ENCODE data around the gene EPHA3. TPM values are rescaled to one million over a fixed set of nuclear protein-coding genes. Genes with fewer than 3 reads are reported as not detected.

EPHA3 gene
- total and polyA plus RNA-seq, 4 donors, result 0.18 to 11.7 (median 1.5) TPM

DNA sequence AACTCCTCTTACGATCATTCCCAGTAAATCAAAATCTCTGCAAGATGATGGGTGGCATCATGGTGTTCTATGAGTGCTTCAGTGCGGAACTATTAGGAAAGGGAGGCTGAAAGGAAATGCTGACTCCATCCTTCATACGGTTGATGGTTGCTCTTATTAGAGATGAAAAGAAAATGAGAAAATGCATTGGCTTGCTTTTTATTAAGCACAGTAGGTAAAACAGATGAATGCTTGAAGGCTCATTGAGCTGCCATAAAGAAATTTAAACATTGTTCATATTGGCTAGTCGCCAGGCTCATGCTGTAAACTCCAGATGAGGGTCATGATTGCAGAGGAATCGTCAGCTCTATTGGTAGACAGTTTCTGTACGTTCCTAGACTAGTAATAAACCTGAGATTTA is 115.8 kb downstream of the EPHA3 start:
- Histone ChIP-seq H3K27me3 (ENCODE audit: control insufficient read depth in 3 of 3, insufficient read depth in 3 of 3, low read length in 2 of 3) (no peaks in the 10 kb centered on the region), H3K4me3 (no peak overlapping the region), H3K4me1 (ENCODE audit: control insufficient read depth in 5 of 5, insufficient read depth in 5 of 5, low read length in 5 of 5) (peaks cover 0 to 5% (median 0%) of the 10 kb centered on the region in 5 donors), H3K9ac (ENCODE audit: insufficient read depth in 1 of 2, low read length in 2 of 2) (no peak overlapping the region), H3K36me3 (ENCODE audit: control insufficient read depth in 4 of 4, insufficient read depth in 4 of 4, low read length in 4 of 4) (no peaks in the 10 kb centered on the region), H3K9me3 (ENCODE audit: control insufficient read depth in 4 of 4, insufficient read depth in 3 of 4, low read length in 3 of 4) (no peaks in the 10 kb centered on the region), H3K27ac (ENCODE audit: low read depth in 1 of 2, low read length in 1 of 2) (no peak overlapping the region)
- 68 to 78% methylated on average over 6 of the region's 6 CpGs for WGBS, 2 donors
- ATAC-seq (ENCODE audit: insufficient read depth, low FRiP score) (no peak), DNase-seq (peak; percentile 20 to 47 (median 42))
- TF ChIP-seq, protein P1, sequence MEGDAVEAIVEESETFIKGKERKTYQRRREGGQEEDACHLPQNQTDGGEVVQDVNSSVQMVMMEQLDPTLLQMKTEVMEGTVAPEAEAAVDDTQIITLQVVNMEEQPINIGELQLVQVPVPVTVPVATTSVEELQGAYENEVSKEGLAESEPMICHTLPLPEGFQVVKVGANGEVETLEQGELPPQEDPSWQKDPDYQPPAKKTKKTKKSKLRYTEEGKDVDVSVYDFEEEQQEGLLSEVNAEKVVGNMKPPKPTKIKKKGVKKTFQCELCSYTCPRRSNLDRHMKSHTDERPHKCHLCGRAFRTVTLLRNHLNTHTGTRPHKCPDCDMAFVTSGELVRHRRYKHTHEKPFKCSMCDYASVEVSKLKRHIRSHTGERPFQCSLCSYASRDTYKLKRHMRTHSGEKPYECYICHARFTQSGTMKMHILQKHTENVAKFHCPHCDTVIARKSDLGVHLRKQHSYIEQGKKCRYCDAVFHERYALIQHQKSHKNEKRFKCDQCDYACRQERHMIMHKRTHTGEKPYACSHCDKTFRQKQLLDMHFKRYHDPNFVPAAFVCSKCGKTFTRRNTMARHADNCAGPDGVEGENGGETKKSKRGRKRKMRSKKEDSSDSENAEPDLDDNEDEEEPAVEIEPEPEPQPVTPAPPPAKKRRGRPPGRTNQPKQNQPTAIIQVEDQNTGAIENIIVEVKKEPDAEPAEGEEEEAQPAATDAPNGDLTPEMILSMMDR (IDR thresholded peaks at IDR 0.05; ENCODE audit: control extremely low read depth, extremely low read depth), result no peak

DNA sequence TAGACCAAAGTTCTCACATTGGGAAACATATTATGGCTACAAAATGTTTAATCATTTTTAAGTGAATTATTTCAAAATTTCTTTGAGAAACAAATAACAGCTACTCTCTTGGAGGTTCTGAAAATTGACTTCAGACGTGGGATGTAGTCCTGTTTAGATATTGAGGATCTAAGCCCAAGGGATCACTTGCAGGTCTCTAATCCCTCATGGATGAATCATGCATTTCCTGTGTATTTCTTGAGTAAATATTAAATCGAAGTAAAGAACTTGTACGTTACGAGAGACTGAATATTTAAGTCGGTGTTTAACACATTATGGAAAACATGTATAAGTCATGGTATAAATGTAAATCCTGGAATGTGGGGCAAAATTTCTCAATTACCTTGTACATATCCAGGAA is 119.8 kb downstream of the EPHA3 start:
- Histone ChIP-seq H3K4me3 (no peak overlapping the region), H3K36me3 (ENCODE audit: control insufficient read depth in 4 of 4, insufficient read depth in 4 of 4, low read length in 4 of 4) (no peaks in the 10 kb centered on the region), H3K4me1 (ENCODE audit: control insufficient read depth in 5 of 5, insufficient read depth in 5 of 5, low read length in 5 of 5) (peaks cover 0 to 5% (median 0%) of the 10 kb centered on the region in 5 donors), H3K27ac (ENCODE audit: low read depth in 1 of 2, low read length in 1 of 2) (no peak overlapping the region), H3K9ac (ENCODE audit: insufficient read depth in 1 of 2, low read length in 2 of 2) (no peak overlapping the region), H3K27me3 (ENCODE audit: control insufficient read depth in 3 of 3, insufficient read depth in 3 of 3, low read length in 2 of 3) (no peaks in the 10 kb centered on the region), H3K9me3 (ENCODE audit: control insufficient read depth in 4 of 4, insufficient read depth in 3 of 4, low read length in 3 of 4) (no peaks in the 10 kb centered on the region)
- WGBS, 2 donors, result 67 to 72% methylated on average over 5 of the region's 5 CpGs
- no peak for ATAC-seq (ENCODE audit: insufficient read depth, low FRiP score)
- DNase-seq, result no peak
- TF ChIP-seq, protein P1 (IDR thresholded peaks at IDR 0.05; ENCODE audit: control extremely low read depth, extremely low read depth), result no peak

DNA sequence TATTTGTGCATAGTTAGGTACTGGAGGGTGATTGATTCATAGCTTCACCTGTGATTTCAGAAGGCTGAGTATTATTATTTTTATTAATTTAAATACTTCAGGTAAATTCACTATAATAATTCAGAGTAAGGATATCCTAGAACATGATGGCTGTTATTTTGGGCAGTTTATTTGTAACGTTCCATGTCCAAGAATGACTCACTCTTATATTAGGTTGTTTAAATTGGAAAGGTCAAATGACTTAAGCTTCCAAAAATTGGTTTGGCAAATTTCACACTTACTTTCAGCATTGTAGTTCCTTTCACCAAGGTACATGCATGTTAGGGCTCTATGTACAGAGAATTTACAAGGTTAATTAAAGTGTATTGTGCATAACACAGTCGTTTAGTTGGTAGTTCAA is 120.2 kb downstream of the EPHA3 start:
- H3K9me3 ChIP-seq (ENCODE audit: control insufficient read depth in 4 of 4, insufficient read depth in 3 of 4, low read length in 3 of 4), result no peaks in the 10 kb centered on the region
- H3K4me3 ChIP-seq, result no peak overlapping the region
- no peak overlapping the region for H3K27ac ChIP-seq (ENCODE audit: low read depth in 1 of 2, low read length in 1 of 2)
- H3K36me3 ChIP-seq (ENCODE audit: control insufficient read depth in 4 of 4, insufficient read depth in 4 of 4, low read length in 4 of 4), result no peaks in the 10 kb centered on the region
- ATAC-seq (ENCODE audit: insufficient read depth, low FRiP score), result no peak
- TF ChIP-seq, protein P1 (IDR thresholded peaks at IDR 0.05; ENCODE audit: control extremely low read depth, extremely low read depth), result no peak
- no peaks in the 10 kb centered on the region for H3K27me3 ChIP-seq (ENCODE audit: control insufficient read depth in 3 of 3, insufficient read depth in 3 of 3, low read length in 2 of 3)
- no peak overlapping the region for H3K9ac ChIP-seq (ENCODE audit: insufficient read depth in 1 of 2, low read length in 2 of 2)
- peaks cover 0 to 5% (median 0%) of the 10 kb centered on the region in 5 donors for H3K4me1 ChIP-seq (ENCODE audit: control insufficient read depth in 5 of 5, insufficient read depth in 5 of 5, low read length in 5 of 5)
- DNase-seq, result no peak
- WGBS, 2 donors, result 49 to 71% methylated on average over 2 of the region's 2 CpGs

DNA sequence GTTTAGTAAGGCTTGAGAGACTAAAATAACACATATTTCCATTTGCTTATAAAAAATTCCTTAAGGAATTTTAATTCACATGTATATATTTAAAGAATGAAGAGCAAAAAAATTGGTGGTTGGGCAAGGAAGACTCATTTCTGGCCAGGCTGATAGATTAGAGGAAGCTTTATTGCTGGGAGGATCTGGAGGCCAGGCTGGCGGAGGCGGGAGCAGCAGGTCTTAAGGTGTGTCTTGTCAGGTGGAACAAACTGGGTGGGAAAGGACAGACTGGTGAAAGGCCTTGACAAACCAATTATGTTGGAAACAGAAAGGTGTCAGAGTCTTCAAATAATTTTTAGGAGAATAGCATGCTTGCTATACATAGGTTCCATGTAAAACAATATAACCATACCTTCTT is 124.7 kb downstream of the EPHA3 start:
- 86 to 96% methylated on average over 2 of the region's 2 CpGs for WGBS, 2 donors
- TF ChIP-seq, protein P1 (IDR thresholded peaks at IDR 0.05; ENCODE audit: control extremely low read depth, extremely low read depth), result no peak
- no peak overlapping the region for H3K27ac ChIP-seq (ENCODE audit: low read depth in 1 of 2, low read length in 1 of 2)
- H3K9me3 ChIP-seq (ENCODE audit: control insufficient read depth in 4 of 4, insufficient read depth in 3 of 4, low read length in 3 of 4), result no peaks in the 10 kb centered on the region
- DNase-seq (no peak), ATAC-seq (ENCODE audit: insufficient read depth, low FRiP score) (no peak)
- no peak overlapping the region for H3K9ac ChIP-seq (ENCODE audit: insufficient read depth in 1 of 2, low read length in 2 of 2)
- H3K36me3 ChIP-seq (ENCODE audit: control insufficient read depth in 4 of 4, insufficient read depth in 4 of 4, low read length in 4 of 4), result no peaks in the 10 kb centered on the region
- H3K27me3 ChIP-seq (ENCODE audit: control insufficient read depth in 3 of 3, insufficient read depth in 3 of 3, low read length in 2 of 3), result no peaks in the 10 kb centered on the region
- H3K4me1 ChIP-seq (ENCODE audit: control insufficient read depth in 5 of 5, insufficient read depth in 5 of 5, low read length in 5 of 5), result no peaks in the 10 kb centered on the region
- H3K4me3 ChIP-seq, result no peak overlapping the region

All from lung (tissue), 12 donors.